ENCODE results near the gene GRIN2A.

GRIN2A gene

DNA sequence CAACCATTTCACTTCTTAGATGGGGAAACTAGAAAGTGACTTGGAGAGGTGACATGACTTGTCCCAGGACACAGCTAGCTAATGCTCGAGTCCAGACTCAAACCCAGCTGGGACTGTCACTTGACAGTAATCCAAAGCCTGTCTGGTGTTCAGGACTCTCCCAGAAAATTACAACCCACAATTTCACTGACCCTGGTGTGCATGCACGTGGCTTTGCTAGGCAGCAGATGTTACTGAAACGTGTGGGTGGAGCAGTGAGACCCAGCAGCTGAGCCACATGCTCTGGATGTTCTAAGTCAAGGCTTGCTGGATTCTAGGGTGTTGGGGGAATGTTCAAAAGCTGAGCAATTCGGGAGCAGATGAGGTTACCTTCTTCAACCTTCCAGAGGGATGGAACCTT is 364.6 kb downstream of the GRIN2A start:
- DNase-seq (ENCODE audit: low read depth): no peak

DNA sequence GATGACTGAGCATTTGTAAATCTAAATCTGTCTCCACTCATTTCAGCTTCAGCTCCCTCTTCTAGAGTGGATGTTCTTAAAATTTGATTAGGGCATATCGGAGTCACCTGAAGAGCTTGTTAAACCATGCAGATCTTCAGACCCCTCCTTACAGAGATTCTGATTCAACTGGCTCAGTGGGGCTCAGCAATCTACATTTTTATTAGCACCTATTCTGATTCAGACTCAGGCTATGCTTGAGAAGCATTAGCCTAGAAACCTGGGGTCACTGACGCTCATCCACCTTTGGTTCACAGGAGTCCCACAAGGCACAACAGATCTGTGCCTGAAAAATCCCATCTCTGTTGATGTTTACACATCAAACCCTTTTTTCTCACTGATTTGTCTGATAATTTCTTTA is 365.6 kb downstream of the GRIN2A start:
- no peak for DNase-seq (ENCODE audit: low read depth)

DNA sequence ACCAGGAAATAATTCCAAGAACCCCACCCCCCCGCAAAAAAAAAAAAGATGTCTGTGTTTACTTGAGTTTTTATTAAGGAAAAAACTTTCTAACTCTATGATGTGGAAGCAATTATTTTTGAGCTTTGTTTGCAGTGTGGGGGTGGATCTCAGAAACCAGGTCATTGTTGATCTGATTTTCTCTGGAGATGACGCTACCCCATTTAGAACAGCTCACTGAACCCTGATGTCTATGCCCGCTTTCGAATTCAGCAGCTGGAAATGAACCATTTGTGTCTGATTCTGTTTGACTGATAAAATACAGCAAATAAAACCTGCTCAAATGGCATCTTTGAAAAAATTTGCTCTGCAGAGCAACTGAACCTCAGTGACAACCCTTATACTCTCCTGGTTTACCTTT is 368.6 kb downstream of the GRIN2A start:
- DNase-seq (ENCODE audit: low read depth): no peak

DNA sequence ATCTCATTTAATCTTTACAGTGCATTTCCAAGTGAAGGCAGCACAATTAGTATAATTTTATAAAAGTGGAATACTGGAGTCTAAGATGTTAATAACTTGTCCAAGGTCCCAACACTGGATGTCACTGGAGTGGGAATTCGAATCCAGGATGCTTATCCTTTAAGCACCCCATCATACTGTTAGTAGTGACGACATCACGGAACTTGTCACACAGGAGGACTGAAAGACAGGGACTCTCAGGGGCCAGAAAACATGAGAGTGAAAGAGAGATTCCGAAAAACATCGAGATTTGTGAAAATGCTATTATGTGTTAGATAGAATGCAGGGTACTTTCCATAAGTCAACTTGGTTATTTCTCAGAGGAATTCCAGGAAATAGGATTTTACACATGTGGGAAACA is 374.0 kb downstream of the GRIN2A start:
- DNase-seq (ENCODE audit: low read depth): no peak

DNA sequence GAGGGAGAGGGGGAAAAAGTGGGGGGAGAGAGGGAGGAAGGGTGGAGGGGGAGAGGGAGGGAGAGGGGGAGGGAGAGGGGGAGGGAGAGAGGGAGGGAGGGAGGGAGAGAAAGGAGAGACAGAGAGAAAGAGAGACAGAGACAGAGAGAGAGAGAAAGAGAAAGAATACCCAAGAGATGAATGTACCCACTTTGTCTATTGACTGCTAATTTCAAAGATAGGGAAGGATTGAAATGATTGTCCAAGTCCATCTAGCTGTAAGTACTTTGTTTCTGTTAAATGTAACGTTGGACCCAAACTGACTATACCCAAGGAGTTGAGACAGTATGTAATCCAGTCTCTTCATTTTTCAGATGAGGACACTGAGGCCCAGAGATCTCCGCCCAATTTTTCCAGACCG is 374.9 kb downstream of the GRIN2A start:
- DNase-seq (ENCODE audit: low read depth): no peak

DNA sequence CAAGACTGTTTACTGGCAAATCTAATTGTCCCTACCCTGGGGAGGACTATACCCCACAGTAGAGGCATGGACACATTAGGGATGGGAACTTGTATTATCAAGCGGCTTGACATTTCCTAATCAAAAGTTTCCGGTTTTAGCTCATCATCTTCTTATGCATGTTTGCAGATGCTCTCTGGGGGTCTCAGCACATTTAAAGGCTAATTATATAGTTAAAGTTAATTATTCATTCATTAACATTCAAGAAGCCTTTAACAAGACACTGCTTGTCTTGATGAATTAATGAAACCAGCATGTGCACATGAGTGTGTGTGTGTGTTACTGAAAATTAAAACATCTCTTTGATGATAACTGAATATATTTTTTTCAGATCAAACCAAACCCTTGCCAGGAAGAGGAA is 377.1 kb downstream of the GRIN2A start:
- DNase-seq (ENCODE audit: low read depth): no peak

DNA sequence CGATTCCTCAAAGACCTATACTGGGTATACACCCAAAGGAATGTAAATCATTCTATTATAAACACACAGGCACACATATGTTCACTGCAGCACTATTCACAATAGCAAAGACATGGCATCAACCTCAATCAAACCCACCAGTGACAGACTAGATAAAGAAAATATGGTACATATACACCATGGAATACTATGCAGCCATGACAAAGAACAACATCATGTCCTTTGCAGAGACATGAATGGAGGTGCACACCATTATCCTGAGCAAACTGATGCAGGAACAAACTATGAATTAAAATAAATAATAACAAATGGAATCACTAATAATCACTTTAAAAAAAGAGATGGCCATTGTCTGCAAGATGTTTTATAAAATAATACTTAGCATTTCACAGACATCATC is 380.1 kb downstream of the GRIN2A start:
- no peak for DNase-seq (ENCODE audit: low read depth)

DNA sequence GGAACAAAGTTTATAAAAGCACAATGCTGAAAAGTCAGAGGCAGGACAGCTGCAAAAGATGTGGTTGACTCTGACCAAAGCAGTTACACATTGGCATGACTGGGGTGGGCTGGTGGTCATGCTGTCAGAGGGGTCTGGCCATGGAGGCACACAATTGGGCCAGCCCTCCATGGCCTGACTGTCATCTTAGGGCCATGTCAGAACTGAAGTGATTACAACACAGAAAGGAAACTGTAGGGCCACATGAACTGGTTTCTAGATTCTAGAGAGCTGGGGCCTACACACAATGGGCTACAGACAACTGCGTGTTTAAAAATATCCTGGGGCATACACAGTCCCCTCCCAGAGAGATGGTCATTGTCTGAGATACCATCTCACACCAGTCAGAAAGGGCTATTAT is 380.6 kb downstream of the GRIN2A start:
- no peak for DNase-seq (ENCODE audit: low read depth)

DNA sequence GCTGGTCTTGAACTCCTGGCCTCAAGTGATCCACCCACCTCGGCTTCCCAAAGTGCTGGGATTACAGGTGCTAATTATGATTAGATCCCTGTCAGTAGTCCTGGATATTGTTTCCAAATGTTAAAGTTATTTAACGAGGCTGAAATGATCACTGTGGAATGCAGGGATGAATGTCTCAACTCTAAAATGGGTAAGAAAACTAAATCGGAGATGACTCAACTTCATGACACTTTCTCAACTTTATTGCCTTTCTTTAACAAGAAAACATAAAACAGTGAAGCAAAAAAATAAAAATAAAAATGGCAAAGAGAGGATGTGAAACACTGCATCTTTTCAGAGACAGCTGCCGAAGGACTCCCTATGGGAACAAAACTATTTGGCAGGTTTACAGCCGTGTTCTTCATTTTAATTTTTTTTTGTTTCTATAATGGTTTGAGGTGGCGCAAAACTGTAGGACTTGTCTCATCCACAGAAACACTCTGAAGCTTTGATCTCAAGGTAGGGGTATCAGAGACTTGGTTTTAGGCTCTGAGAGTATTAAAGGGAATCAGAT is 382.0 kb downstream of the GRIN2A start:
- DNase-seq (ENCODE audit: low read depth): peak; percentile 54

DNA sequence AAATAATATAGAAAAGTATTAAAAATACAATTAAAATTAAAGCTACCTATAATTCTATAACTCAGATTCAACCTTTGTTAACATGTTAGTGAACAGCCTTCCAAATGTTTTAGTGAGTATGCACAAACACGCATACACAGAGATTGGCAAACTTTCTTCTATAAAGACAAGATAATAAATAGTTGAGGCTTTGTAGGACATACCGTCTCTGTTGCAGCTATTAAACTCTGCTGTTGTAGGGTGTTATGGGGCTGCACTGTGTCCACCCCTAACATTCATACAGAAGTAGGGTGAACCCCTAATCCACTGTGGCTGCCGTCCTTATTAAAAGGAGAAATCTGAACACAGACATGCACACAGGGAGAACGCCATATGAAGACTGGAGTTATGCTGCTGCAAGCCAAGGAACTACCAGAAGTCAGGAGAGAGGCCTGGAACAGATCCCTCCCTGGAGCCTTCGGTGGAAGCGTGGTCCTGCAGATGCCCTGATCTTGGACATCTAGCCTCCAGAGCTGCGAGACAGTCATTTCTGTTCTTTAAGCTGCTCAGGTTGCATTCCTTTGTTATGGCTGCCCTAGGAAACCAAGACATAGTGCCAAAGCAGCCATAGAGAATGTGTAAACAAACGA is 383.2 kb downstream of the GRIN2A start:
- no peak for DNase-seq (ENCODE audit: low read depth)

DNA sequence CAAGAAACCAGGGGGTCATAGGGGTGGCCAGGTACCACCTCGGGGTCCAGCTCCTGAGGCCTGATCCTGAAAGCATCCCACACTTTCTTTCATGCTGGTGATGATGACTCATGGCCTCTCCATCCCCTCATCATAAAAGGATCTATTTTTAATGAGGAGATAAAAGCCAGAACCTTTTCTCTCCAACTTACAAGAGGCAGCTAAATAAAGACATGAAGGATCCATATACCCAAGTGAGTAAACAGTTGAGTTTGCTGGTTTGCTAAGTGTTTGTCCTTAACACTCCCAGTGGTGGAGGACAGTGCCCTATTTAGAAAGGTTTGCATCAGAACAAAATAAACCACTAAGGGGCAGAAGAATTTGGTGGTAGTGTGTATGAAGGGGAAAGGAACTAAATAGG is 383.8 kb downstream of the GRIN2A start:
- DNase-seq (ENCODE audit: low read depth): no peak

DNA sequence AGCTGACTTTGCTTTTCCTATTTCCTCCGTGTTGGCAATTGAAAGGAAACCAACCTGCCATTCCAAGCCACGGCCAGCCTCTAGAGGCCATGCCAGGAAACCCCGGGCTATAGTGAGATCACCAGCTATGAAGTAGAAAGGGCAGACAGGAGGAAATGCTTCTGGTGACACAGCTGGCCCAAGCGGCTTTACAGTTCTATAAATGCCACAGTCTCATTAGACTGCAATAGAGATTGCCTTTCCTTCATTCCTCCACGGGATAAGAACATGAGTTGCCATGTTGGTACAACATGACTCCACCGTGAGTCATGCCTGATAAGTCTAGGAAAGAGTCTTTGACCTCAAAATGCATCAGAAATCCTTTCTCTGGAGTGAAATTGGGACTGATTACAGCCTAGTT is 384.9 kb downstream of the GRIN2A start:
- DNase-seq (ENCODE audit: low read depth): peak; percentile 63

DNA sequence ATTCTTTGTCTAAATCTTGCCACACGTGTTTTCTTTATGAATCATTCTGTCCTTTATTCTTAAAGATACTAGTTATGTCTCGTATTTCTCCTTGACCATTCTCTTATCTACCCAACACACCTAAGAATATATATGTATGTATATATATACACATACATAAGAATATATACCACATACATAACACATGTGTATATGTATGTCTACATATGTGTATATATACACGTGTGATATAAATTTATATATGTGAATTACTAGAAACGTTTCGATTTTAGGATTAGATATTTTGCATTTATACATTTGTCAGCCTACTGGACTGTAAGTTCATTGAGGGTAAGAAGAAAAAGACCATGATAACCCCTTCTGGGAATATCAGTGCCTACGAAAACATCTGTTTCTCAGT is 388.6 kb downstream of the GRIN2A start:
- DNase-seq (ENCODE audit: low read depth): no peak

DNA sequence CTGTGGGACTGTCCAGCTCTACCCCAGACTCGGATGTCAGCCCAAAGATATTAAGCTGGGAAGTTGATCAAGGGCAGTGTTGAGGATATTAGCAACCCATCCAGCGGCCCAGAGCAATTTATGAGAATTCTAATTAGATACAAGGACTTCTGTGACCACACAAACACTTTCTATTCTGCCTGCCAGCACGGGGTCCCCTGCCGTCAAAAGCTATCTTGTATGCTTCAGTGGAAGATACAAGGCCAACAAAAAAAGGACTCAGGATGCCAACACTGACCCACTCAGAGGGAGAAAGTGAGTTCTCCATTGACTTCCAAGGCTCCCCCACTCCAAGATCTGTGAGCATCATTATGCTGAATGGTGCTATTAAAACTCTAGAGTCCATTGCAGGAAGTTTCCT is 390.7 kb downstream of the GRIN2A start:
- no peak for DNase-seq (ENCODE audit: low read depth)

DNA sequence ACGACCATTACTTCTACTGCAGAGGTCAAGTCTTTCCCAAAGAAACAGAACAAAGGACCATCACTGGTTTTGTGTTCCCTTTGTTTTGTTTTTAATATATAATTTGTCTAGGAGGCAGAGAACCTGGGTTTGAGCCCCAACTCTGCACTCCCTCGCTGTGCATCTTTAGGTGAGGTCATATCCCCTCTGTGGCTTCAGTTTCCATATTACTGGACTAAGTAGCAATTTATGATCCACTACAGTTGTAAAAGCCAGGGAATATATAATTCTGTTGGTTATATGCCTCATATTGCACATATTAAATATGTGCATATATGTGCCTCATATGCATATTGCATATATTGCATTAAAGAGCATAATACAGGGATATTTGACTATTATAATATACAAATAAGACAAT is 392.0 kb downstream of the GRIN2A start:
- no peak for DNase-seq (ENCODE audit: low read depth)

DNA sequence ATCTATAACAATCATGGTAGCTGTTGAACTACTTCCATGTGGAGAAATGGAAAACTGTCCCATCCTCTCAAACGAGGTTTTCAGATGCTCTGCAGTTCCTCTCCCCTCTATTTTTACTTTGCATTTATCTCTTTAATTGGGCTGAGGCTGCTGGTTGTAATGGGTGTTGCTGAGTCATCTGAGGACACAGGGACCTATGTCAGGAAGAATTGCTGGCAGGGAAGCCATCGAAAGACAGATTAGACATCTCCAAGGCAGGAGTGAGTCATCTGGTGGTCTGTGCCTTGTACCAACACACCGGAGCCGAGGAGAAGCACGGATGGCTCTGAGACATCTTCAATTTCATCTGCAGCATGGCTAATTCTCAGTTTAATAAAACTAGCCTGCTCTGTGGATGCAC is 394.5 kb downstream of the GRIN2A start:
- no peak for DNase-seq (ENCODE audit: low read depth)

DNA sequence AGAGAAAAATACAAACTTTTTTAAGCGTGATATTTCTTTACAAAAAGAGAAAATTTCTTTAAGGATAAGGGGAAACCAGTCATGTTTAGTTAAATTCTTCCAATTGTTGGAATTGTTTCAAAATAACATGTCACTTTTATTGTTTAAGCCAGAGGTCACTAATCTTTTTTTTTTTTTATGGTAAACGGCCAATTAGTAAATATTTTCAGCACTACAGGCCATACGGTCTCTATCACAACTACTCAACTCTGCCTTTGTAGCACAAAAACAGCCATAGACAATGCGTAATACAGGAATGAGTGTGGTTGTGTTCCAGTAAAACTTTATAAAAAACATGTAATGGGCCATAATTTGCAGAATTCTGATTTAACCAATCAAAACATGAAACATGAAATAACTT is 401.4 kb downstream of the GRIN2A start:
- no peak for DNase-seq (ENCODE audit: low read depth)

DNA sequence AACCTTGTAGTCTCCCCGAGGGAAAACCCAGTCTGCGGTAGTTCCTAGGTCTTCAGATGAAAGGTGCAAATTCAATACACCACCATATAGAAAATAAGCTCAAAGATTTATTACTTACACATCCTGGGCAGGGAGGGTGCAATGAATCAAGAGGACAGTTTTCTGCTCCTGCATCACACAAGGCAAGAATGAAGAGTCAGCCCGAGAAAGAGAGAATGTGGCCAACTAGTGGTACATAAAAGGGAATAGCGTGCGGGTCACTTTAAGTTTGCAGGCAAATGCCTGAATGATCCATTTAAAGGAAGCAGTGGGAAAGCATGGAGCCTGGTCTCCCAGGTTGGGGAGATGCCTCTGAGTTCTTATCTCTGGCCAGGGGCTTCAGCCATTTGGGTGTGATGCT is 403.4 kb downstream of the GRIN2A start:
- DNase-seq (ENCODE audit: low read depth): no peak

DNA sequence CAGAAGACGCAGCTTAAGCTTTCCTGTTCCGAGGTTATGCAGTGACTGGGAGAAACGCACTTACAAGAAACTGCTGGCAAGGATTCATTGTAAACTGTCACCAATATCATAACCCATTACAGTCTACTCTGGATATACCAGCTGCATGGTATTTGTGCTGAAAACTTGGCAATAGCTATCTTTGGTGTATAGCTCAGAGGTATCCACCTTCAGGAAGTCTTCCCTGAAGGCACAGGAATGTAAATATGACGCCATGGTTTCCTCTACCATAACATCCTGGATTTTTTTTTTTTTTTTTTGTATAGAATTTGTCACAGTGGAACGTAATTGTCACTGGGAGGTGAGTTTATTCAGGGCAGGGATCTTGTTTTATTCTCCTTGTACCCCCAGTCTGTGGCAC is 406.2 kb downstream of the GRIN2A start:
- DNase-seq (ENCODE audit: low read depth): no peak

DNA sequence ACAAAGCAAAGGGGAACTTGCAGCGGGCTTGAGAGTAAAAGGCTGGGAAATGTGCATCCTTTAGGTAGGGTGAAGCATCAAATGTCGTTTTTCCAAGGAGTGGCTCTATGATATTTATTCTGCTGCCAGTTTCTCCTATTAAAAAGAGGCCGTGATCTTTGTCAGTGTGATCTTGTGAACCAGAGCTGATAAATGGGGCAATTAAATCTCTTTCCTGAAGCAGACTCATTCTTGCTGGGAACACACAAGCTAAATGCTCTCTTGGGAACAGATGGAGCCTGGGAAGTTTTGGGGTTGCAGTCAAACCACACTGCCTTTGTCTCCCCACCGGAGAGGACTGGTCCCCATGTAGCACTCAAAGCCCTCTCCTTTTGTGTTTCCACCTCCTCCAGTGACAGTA is 408.9 kb downstream of the GRIN2A start:
- no peak for DNase-seq (ENCODE audit: low read depth)

DNA sequence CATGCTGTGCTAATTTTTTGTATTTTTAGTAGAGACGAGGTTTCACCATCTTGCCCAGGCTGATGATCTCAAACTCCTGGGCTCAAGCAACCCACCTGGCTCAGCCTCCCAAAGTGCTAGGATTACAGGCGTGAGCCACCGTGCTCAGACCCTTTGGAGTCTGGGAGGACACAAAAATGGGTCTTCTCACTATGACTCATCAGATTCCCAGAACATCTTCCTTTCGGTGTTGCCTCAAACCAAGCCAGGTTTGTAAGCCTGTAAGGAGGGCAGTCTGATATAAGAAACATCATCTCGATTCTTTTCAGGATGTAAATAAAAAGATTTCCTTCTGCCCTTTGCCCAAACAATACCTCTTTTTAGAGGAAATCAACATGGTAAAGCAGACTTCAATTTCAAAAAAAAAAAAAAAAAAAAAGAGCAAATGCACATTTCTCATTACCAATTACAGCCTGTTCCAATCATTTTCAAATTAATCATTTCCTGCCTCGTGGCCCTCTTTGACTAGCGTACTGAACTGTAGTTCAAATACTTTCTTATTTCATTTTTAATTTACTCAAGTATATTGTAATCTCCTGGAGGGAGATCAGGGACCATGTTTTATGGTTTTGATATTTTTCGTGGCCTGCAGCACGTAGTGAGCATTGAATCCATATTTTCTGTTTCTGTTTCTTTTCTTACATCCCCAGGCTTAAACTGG is 409.6 kb downstream of the GRIN2A start:
- DNase-seq (ENCODE audit: low read depth): no peak

DNA sequence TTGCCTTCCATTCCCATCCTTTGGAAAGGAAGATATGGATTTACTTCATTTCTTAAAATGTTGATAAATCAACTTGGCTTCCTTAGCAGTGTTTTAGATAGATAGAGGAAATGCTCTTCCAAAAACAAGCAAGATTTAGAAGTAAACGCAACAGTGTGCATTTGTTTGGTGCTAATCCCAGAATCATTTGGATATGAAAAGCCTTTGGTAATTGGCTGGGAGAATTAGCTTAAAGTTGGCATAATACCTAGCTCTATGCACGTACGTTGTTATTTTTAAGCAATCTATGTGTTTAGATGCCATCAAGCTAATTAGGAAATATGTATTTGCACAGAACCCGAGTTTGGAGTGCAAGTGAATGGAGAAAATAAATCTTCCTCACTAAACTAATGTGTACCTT is 415.3 kb downstream of the GRIN2A start:
- DNase-seq (ENCODE audit: low read depth): no peak

DNA sequence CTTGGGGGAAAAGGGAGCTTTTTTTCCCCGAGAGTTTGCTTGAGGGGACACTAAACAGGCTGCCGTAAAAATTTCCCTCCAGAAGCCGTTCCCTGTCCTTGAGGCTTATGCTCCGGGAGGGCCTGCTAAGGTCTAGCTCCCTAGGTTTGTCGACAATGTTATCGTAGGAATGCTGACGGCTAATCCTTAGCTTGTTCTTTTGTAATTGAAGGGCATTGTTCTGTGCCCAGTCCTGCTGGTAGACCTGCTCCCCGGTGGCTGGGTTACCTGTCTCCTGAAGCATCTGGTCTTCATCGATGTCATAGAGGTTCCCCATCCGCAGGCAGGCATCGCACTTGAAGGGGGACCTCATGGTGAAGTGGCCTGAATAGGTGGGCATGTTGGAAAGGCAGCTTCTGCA is 418.7 kb downstream of the GRIN2A start:
- DNase-seq (ENCODE audit: low read depth): no peak

DNA sequence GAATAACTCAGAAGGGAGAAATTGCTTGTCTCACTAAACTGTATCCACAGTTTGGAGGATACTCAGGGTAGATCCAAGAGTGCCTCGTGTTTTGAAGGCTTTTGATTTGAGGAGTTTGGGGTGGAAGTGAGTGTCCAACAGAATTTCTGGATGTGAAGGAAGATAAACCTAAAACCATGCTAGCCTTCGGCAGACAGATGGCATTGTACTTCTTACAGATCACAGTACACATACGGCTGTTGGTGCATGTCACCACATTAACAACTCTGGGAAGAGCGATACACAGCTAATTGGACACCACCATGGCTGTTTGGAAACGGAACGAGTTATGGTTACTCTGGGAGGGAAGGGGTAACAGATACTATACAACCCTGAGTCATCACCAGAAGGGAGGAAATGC is 420.4 kb downstream of the GRIN2A start:
- no peak for DNase-seq (ENCODE audit: low read depth)
